Hepatocyte (in vitro differentiated cells): ENCODE data around the gene COA3. TPM values are rescaled to one million over a fixed set of nuclear protein-coding genes. Genes with fewer than 3 reads are reported as not detected.

ENCODE experiments used
- DNase-seq: peaks from one replicate; pipeline ENCODE4 v3.0.0-alpha.2; 2016; ENCODE audit warnings: low spot score
- H2AFZ ChIP-seq: fragments of 200-600 bp; sonication (generic); 2 replicates; pipeline ENCODE4 v1.6.0; 2016; ENCODE audit warnings: antibody characterized with exemption, mild to moderate bottlenecking
- H3K27ac ChIP-seq: fragments of 200-600 bp; sonication (generic); 2 replicates; pipeline ENCODE4 v1.5.1; 2016; ENCODE audit warnings: mild to moderate bottlenecking
- H3K27me3 ChIP-seq: fragments of 200-600 bp; sonication (generic); 2 replicates; pipeline ENCODE4 v1.6.1; 2016
- H3K36me3 ChIP-seq: fragments of 200-600 bp; sonication (generic); replicated peaks from 2 replicates; pipeline ENCODE4 v1.5.1; 2016; ENCODE audit warnings: low read depth; ENCODE audit not compliant: insufficient read depth
- H3K4me1 ChIP-seq: fragments of 200-600 bp; sonication (generic); 2 replicates; pipeline ENCODE4 v1.5.1; 2016; ENCODE audit warnings: mild to moderate bottlenecking, moderate library complexity; ENCODE audit not compliant: insufficient read depth
- H3K4me2 ChIP-seq: fragments of 200-600 bp; sonication (generic); 2 replicates; pipeline ENCODE4 v1.6.0; 2016
- H3K4me3 ChIP-seq: fragments of 200-600 bp; sonication (generic); 2 replicates; pipeline ENCODE4 v1.5.1; 2016; ENCODE audit warnings: mild to moderate bottlenecking
- H3K79me2 ChIP-seq: fragments of 200-600 bp; sonication (generic); 2 replicates; pipeline ENCODE4 v1.6.0; 2017; ENCODE audit warnings: mild to moderate bottlenecking
- H3K9me2 ChIP-seq: fragments of 200-600 bp; sonication (generic); replicated peaks from 2 replicates; pipeline ENCODE4 v1.6.0; 2017; ENCODE audit warnings: mild to moderate bottlenecking; ENCODE audit not compliant: insufficient read depth
- H3K9me3 ChIP-seq: fragments of 200-600 bp; sonication (generic); 2 replicates; pipeline ENCODE4 v1.5.1; 2016; ENCODE audit warnings: low read depth, mild to moderate bottlenecking
- H4K20me1 ChIP-seq: fragments of 200-600 bp; sonication (generic); 2 replicates; pipeline ENCODE4 v1.6.0; 2016; ENCODE audit warnings: mild to moderate bottlenecking; ENCODE audit not compliant: insufficient read depth, poor library complexity, severe bottlenecking
- EZH2 ChIP-seq: fragments of 200-600 bp; sonication (generic); IDR thresholded peaks from 2 replicates; pipeline ENCODE4 v1.6.1; 2016; ENCODE audit warnings: antibody characterized with exemption, mild to moderate bottlenecking, borderline replicate concordance
- EZH2phosphoT487 ChIP-seq: fragments of 200-600 bp; sonication (generic); IDR thresholded peaks from one replicate; pipeline ENCODE4 v1.6.1; 2018; ENCODE audit warnings: antibody characterized with exemption, mild to moderate bottlenecking, low read depth, moderate library complexity; ENCODE audit not compliant: unreplicated experiment, severe bottlenecking
- WGBS: methylation state at CpG from one replicate; pipeline ENCODE4 v1.1.6; 2016; ENCODE audit warnings: low lambda C conversion rate; ENCODE audit errors: missing lambda C conversion rate; 5-methylcytosine and 5-hydroxymethylcytosine counted together
- polyA plus RNA-seq: library from polyadenylated mRNA; unstranded; fragments of >200 nt; fragmentation: Nextera tagmentation; extraction: Ambion mirVana; gene quantifications from 2 replicates; pipeline ENCODE4 v1.2.1, GENCODE V29; 2016
- total RNA-seq: library from RNA; depleted of rRNA; stranded (reverse); fragments of >200 nt; gene quantifications from 2 replicates; pipeline ENCODE4 v1.2.3, GENCODE V29; 2014
- TF ChIP-seq, protein P1 (sequence below): fragments of 200-600 bp; sonication (generic); IDR thresholded peaks from 2 replicates; pipeline ENCODE4 v1.5.1; 2016; ENCODE audit warnings: antibody characterized with exemption, mild to moderate bottlenecking; ENCODE audit not compliant: poor library complexity

The COA3 gene
- total and polyA plus RNA-seq, 2 experiments from 2014 or later: 117 to 252 TPM

DNA sequence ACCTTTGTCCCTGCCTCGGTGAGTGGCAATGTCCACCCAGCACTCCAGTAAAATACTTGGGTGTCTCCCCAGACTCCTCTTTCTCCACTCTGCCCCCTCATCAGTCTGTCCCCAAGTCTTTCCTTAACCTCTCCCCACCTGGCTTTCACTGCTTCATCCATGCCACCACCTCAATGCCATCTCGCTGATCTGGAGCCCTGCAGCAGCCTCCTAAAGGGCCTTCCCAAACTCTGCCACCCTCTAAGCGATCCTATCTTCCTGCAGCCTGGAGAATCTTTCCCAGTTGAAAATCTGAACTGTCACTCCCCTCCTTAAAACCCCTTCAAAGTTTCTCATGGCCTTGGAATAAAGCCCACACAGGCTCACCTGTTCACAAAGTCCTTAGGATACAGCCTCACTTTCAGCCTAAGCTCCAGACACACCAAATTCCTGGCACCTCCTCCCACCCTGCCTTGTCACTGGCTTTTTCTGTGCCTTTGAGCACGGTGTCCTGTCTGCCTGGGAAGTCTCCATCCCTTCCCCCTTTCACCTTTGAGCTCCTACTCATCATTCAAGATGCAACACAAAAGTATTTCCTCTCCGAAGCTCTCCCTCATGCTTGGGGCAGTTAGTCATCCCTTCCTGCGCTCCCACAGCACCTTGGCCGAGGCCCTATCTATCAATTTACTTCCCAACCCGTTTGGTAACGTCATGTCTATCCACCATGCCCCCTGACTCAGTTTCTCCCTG is 15.3 kb downstream of the COA3 start:
- Histone ChIP-seq H3K9me2 (no peaks in the 10 kb centered on the region), H3K79me2 (no peaks in the 10 kb centered on the region), H3K9me3 (no peaks in the 10 kb centered on the region), H4K20me1 (no peaks in the 10 kb centered on the region), H3K4me3 (no peak overlapping the region), H3K27ac (no peak overlapping the region), H3K4me2 (no peak overlapping the region), H3K4me1 (peaks cover 17% of the 10 kb centered on the region), H3K36me3 (no peaks in the 10 kb centered on the region), H3K27me3 (peaks cover 11% of the 10 kb centered on the region), H2AFZ (no peak overlapping the region)
- DNase-seq: no peak
- TF ChIP-seq, protein P1, sequence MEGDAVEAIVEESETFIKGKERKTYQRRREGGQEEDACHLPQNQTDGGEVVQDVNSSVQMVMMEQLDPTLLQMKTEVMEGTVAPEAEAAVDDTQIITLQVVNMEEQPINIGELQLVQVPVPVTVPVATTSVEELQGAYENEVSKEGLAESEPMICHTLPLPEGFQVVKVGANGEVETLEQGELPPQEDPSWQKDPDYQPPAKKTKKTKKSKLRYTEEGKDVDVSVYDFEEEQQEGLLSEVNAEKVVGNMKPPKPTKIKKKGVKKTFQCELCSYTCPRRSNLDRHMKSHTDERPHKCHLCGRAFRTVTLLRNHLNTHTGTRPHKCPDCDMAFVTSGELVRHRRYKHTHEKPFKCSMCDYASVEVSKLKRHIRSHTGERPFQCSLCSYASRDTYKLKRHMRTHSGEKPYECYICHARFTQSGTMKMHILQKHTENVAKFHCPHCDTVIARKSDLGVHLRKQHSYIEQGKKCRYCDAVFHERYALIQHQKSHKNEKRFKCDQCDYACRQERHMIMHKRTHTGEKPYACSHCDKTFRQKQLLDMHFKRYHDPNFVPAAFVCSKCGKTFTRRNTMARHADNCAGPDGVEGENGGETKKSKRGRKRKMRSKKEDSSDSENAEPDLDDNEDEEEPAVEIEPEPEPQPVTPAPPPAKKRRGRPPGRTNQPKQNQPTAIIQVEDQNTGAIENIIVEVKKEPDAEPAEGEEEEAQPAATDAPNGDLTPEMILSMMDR: no peak
- TF ChIP-seq EZH2 (no peak), EZH2phosphoT487 (no peak)
- WGBS: 58% methylated on average over 9 of the region's 9 CpGs

GRCh38 chr17:42782166-42783061 is 16.1 kb downstream of the COA3 start:
- Histone ChIP-seq H2AFZ (no peak overlapping the region), H4K20me1 (no peaks in the 10 kb centered on the region), H3K9me2 (no peaks in the 10 kb centered on the region), H3K27me3 (peaks cover 11% of the 10 kb centered on the region), H3K4me2 (peak overlapping the region; percentile 99), H3K9me3 (no peaks in the 10 kb centered on the region), H3K36me3 (no peaks in the 10 kb centered on the region), H3K4me1 (peaks cover 17% of the 10 kb centered on the region), H3K79me2 (no peaks in the 10 kb centered on the region), H3K27ac (no peak overlapping the region), H3K4me3 (no peak overlapping the region)
- TF ChIP-seq EZH2: no peak
- TF ChIP-seq, protein P1: no peak
- TF ChIP-seq EZH2phosphoT487: no peak
- 87% methylated on average over 25 of the region's 29 CpGs for WGBS
- DNase-seq: no peak

DNA sequence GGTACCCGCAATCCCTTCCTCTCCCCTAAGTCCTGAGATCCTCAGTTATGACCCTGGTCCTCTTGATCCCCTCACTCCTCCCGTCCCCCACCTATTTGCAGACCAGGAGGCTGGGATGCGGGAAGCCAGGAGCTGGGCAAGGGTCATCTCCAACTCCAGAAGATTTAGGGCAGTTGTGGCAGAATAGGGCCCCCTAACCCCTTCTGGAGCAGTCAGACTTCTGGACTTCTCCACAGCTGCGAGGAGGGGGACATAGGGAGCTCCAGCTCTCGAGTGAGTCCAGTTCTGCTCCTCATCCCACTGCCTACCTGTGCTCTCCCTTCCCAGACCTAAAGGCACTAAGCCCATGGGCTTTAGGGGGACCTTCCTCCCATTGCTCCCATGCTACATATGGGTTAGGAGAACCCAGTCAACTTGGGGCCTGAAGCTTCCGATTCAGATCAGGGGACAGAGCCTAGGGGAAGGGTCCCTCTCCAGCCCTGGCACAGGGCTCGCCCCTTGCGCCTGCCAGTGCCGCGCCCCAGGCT is 16.8 kb downstream of the COA3 start:
- Histone ChIP-seq H3K9me3 (no peaks in the 10 kb centered on the region), H3K4me1 (peaks cover 17% of the 10 kb centered on the region), H4K20me1 (no peaks in the 10 kb centered on the region), H3K4me3 (no peak overlapping the region), H3K27me3 (peaks cover 11% of the 10 kb centered on the region), H3K27ac (no peak overlapping the region), H3K36me3 (no peaks in the 10 kb centered on the region), H2AFZ (no peak overlapping the region), H3K79me2 (no peaks in the 10 kb centered on the region), H3K9me2 (no peaks in the 10 kb centered on the region), H3K4me2 (peak overlapping the region; percentile 99)
- TF ChIP-seq, protein P1: no peak
- no peak for TF ChIP-seq EZH2phosphoT487
- no peak for TF ChIP-seq EZH2
- DNase-seq: no peak
- 88% methylated on average over 10 of the region's 10 CpGs for WGBS
